Endodermal cell (in vitro differentiated cells): ENCODE results near the gene AOPEP. TPM values are rescaled to one million over a fixed set of nuclear protein-coding genes. Genes with fewer than 3 reads are reported as not detected.

Experiments used
- DNase-seq: peaks from one replicate; pipeline ENCODE4 v3.0.0-alpha.2; 2017
- H3K27ac ChIP-seq: 2 replicates; pipeline ENCODE4 v1.5.1; 2013; ENCODE audit warnings: mild to moderate bottlenecking, low read depth, low read length, moderate library complexity
- H3K27me3 ChIP-seq: 2 replicates; pipeline ENCODE4 v1.6.1; 2013; ENCODE audit warnings: mild to moderate bottlenecking, low read length, moderate library complexity; ENCODE audit not compliant: insufficient read depth, control insufficient read depth, poor library complexity, severe bottlenecking
- H3K36me3 ChIP-seq: 2 replicates; pipeline ENCODE4 v1.7.0; 2013; ENCODE audit warnings: mild to moderate bottlenecking, low read length, moderate library complexity; ENCODE audit not compliant: control insufficient read depth, insufficient read depth
- H3K4me1 ChIP-seq: one replicate; pipeline ENCODE4 v1.7.0; 2013; ENCODE audit warnings: low read length; ENCODE audit not compliant: control insufficient read depth, insufficient read depth
- H3K4me3 ChIP-seq: 2 replicates; pipeline ENCODE4 v1.5.1; 2013; ENCODE audit warnings: mild to moderate bottlenecking, low read length, moderate library complexity
- H3K9ac ChIP-seq: 2 replicates; pipeline ENCODE4 v1.6.1; 2013; ENCODE audit warnings: mild to moderate bottlenecking, low read length, moderate library complexity; ENCODE audit not compliant: poor library complexity, severe bottlenecking; ENCODE audit errors: extremely low read depth
- H3K9me3 ChIP-seq: 2 replicates; pipeline ENCODE4 v1.6.1; 2013; ENCODE audit warnings: mild to moderate bottlenecking, low read length, moderate library complexity; ENCODE audit not compliant: control insufficient read depth
- H3K27ac Mint-ChIP-seq: 2 replicates; pipeline ENCODE4 v1.8.0; 2020; ENCODE audit warnings: mixed read lengths
- H3K27me3 Mint-ChIP-seq: 2 replicates; pipeline ENCODE4 v1.8.0; 2021; ENCODE audit warnings: mild to moderate bottlenecking, mixed read lengths; ENCODE audit not compliant: insufficient read depth
- H3K36me3 Mint-ChIP-seq: 2 replicates; pipeline ENCODE4 v1.8.0; 2020; ENCODE audit warnings: low read depth, mixed read lengths
- H3K4me1 Mint-ChIP-seq: 2 replicates; pipeline ENCODE4 v1.8.0; 2020; ENCODE audit warnings: mixed read lengths
- H3K4me3 Mint-ChIP-seq: 2 replicates; pipeline ENCODE4 v1.8.0; 2020; ENCODE audit warnings: mild to moderate bottlenecking, moderate library complexity, mixed read lengths
- H3K9me3 Mint-ChIP-seq: 2 replicates; pipeline ENCODE4 v1.8.0; 2020; ENCODE audit warnings: mild to moderate bottlenecking, mixed read lengths
- CTCF ChIP-seq: fragments of 200-600 bp; sonication (generic); conservative IDR thresholded peaks from 2 replicates; pipeline ENCODE4 v1.5.0; 2021; ENCODE audit warnings: antibody characterized with exemption, mild to moderate bottlenecking
- WGBS, 2 experiments: methylation state at CpG; one replicate each; pipeline versions ENCODE4 v1.1.5 to v1.1.7; 2013; ENCODE audit warnings: missing lambda C conversion rate in 2 of 2, mixed read lengths in 1 of 2; ENCODE audit not compliant: insufficient coverage in 1 of 2, insufficient read length in 1 of 2; 5-methylcytosine and 5-hydroxymethylcytosine counted together
- total RNA-seq, 2 donors: library from RNA; stranded (reverse); fragmentation: NEBNext Ultra II Directional in 1 of 2; extraction: Animal tissue kit (Norgen Biotek cat#: 25700) in 1 of 2; gene quantifications; 2 replicates in 1 of 2; 3 replicates in 1 of 2; pipeline ENCODE4 v1.2.1, GENCODE V29; 2021

AOPEP gene
- total RNA-seq, 2 donors from 2014 or later, result 23.4 to 33.7 TPM

- H3K4me3 Mint-ChIP-seq, result no peak overlapping the region
- Histone ChIP-seq H3K36me3 (no peaks in the 10 kb centered on the region), H3K27ac (no peak overlapping the region), H3K4me3 (no peak overlapping the region), H3K27me3 (no peaks in the 10 kb centered on the region), H3K9ac (no peak overlapping the region), H3K9me3 (no peaks in the 10 kb centered on the region), H3K4me1 (peaks cover 8% of the 10 kb centered on the region)
- H3K27me3 Mint-ChIP-seq, result no peaks in the 10 kb centered on the region
- WGBS, 2 experiments, result 94 to 95% methylated on average over 2 to 4 of the region's 4 CpGs
- no peak overlapping the region for H3K27ac Mint-ChIP-seq
- H3K9me3 Mint-ChIP-seq, result no peaks in the 10 kb centered on the region
- TF ChIP-seq CTCF, result no peak
- H3K4me1 Mint-ChIP-seq, result peaks cover 22% of the 10 kb centered on the region
- DNase-seq, result no peak
- no peaks in the 10 kb centered on the region for H3K36me3 Mint-ChIP-seq
Measured at GRCh38 chr9:94867842-94868312, 141.4 kb downstream of the AOPEP start.

DNA sequence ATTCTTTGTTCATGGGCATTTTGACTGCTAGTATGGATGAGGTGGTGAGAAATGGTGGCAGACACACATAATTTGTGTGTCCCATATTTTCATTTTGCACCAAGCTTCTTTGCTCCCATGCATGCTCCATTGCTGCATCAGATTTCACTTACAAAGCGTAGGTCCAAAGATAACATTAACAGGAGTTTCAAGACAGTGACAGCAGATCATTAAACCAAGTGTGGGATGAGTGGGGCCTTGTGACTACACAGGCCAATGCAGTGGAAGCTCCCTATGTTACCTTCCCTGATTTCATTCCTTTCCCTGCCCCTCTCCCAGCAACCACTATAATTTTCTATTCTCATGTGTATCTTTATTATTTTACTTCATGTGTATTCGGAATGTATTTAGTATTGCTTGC is 142.0 kb downstream of the AOPEP start:
- H3K27ac ChIP-seq, result no peak overlapping the region
- peaks cover 22% of the 10 kb centered on the region for H3K4me1 Mint-ChIP-seq
- no peaks in the 10 kb centered on the region for H3K36me3 ChIP-seq
- no peaks in the 10 kb centered on the region for H3K27me3 Mint-ChIP-seq
- WGBS, 2 experiments, result 100% methylated on average over 1 to 2 of the region's 2 CpGs
- H3K9ac ChIP-seq, result no peak overlapping the region
- H3K4me3 ChIP-seq, result no peak overlapping the region
- H3K4me3 Mint-ChIP-seq, result no peak overlapping the region
- H3K36me3 Mint-ChIP-seq, result no peaks in the 10 kb centered on the region
- no peaks in the 10 kb centered on the region for H3K27me3 ChIP-seq
- no peak for DNase-seq
- peaks cover 8% of the 10 kb centered on the region for H3K4me1 ChIP-seq
- no peaks in the 10 kb centered on the region for H3K9me3 ChIP-seq
- no peaks in the 10 kb centered on the region for H3K9me3 Mint-ChIP-seq
- H3K27ac Mint-ChIP-seq, result no peak overlapping the region
- TF ChIP-seq CTCF, result no peak

DNA sequence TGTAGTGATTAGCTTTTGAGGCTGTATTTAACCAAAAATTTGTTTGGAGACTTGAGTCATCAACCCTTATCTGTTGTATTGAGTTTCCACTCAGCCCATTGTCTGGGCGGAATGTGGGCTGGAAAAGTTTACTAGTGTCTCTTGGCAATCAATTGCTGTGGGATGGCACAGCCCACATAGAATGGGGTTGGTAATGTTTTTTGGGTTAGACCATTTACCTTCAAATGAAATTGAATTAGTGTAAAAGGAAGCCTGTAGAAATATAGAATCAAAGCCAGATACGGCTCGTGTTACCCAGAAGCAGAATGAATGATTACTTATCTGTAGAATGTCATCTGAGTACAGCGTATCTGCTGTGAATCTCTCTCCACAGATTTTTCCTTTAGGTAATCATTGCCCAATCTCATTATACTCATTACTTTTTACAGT is 142.9 kb downstream of the AOPEP start:
- no peak for DNase-seq
- H3K27ac Mint-ChIP-seq, result no peak overlapping the region
- Histone ChIP-seq H3K9ac (no peak overlapping the region), H3K27me3 (no peaks in the 10 kb centered on the region), H3K4me3 (no peak overlapping the region), H3K9me3 (no peaks in the 10 kb centered on the region), H3K27ac (no peak overlapping the region), H3K36me3 (no peaks in the 10 kb centered on the region), H3K4me1 (peaks cover 8% of the 10 kb centered on the region)
- no peaks in the 10 kb centered on the region for H3K27me3 Mint-ChIP-seq
- no peak overlapping the region for H3K4me3 Mint-ChIP-seq
- no peaks in the 10 kb centered on the region for H3K9me3 Mint-ChIP-seq
- H3K36me3 Mint-ChIP-seq, result no peaks in the 10 kb centered on the region
- 67 to 72% methylated on average over 3 to 4 of the region's 4 CpGs for WGBS, 2 experiments
- H3K4me1 Mint-ChIP-seq, result peaks cover 22% of the 10 kb centered on the region
- TF ChIP-seq CTCF, result no peak
